Activated naive CD4-positive, alpha-beta T cell (primary cell): Measurements from ENCODE around the gene CCDC92.

ENCODE experiments used
- DNase-seq, 4 experiments: peaks; one replicate each; lab custom pipeline; 2025; lab: John Stamatoyannopoulos, UW

The CCDC92 gene

DNA sequence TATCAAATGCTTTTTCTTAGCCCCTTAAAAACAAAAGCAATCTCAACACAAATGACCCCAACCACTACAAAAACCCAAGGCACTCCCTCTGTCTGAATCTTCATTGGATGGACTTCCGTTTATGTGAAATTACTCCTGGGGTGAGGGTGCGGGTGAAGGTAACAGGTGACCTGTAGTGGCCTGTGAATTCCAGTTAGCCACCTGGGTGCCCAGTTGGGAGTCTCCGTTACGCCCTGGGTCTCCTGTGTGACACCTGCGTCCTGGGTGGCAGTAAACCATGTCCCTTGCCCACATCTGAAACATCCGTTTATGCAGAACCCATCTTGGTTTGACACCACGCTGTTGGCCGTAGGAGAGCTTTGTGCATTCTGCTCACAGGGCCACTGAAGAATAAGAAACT lies 62.6 kb downstream of the CCDC92 start:
- no peak for DNase-seq

DNA sequence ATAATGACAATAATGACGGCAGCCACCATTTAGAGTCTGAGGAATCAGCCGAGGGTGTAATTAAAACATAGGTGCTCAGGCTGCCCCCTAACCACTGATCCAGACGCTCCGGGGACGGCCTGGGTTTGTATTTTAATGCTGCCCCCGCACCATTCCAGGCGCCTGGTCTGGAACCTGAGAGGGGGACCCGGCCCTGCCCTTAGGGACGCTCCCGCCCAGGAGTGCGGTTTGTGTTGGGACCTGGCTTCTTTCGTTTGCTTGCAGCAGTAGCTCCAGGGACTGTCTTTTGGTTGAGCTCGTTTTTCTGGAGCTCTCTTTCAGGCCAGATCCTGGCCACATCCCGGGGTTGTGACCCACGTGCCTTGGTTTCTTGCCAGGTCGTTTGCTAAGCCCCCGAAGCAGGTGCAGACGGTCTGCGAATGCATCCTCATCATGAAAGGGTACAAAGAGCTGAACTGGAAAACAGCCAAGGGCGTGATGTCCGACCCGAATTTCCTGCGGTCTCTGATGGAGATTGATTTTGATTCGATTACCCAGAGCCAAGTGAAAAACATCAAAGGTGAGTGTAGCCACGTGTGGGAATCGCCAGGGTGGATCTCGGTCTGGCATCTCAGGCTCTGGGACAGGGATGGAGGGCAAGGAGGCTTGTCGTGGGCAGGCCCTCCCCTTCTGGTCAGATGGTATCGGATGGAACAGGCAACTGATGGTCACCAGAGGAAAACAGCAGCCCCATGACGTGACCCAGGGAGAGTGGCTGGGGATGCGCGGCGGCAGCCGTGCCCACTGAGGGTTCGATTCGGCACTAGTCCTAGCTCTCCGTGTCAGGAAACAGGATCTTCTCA lies 63.5 kb downstream of the CCDC92 start:
- DNase-seq: no peak

DNA sequence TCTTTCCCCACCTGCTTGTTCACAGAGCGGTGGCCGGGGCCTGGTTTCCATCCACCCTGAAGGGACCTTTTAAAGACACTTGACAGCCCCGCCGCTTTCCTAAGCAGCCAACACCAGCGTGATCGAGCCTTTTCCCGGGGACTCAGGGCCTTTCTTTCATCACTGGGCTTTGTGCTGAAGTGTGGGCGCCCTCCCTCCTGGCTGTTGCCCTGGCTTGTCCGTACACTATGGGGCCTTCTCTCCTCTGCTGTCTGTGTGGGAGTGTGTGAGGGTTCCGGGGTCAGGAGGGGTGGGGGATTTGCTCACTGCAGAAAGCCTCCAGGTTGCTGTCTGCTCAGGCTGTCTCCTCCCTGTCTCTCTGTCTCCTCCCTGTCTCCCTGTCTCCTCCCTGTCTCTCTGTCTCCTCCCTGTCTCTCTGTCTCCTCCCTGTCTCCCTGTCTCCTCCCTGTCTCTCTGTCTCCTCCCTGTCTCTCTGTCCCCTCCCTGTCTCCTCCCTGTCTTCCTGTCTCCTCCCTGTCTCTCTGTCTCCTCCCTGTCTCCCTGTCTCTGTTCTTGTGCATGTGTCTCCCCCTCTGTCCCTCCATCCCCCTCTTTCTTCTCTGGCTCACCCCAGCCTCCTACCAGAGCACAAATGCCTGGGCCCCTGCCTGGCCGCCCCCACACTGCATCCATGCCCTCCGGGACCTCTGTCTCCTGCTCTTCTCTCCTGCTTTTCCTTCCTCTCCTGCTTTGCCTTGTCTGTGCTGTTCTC lies 64.7 kb downstream of the CCDC92 start:
- no peak for DNase-seq

DNA sequence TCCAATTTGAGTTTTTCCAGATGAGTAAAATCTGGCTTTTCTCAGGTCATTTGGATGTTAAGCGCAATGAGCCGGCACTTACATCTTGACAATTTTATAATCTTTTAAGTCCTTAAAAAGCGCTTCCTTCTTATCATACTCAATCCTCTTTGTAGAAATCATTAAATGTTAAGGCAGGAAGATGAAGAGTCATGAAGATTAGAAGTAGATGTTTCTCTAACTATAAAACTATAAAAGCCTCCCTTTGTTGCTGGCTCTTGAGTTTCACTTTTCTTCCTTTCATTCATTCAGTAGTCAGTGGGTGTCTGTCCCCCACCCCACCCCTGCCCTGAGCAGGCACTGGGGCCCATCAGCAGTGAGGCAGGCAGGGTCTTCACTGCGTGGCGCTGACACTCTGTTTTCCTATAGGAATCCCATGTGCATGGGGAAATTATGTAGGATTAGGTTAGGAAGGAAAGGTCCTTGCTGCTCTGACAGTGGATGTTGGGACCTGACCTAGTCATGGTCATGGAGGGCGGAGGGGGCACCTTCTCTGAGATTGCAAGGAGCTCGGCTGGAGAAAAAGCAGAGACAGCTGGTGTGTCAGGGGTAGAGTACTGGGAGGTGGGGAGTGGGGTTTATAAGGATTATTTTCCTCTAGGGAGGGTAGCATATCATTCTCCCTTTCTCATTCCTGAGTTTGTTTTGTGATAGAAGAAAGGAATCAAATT lies 65.8 kb downstream of the CCDC92 start:
- DNase-seq: no peak

DNA sequence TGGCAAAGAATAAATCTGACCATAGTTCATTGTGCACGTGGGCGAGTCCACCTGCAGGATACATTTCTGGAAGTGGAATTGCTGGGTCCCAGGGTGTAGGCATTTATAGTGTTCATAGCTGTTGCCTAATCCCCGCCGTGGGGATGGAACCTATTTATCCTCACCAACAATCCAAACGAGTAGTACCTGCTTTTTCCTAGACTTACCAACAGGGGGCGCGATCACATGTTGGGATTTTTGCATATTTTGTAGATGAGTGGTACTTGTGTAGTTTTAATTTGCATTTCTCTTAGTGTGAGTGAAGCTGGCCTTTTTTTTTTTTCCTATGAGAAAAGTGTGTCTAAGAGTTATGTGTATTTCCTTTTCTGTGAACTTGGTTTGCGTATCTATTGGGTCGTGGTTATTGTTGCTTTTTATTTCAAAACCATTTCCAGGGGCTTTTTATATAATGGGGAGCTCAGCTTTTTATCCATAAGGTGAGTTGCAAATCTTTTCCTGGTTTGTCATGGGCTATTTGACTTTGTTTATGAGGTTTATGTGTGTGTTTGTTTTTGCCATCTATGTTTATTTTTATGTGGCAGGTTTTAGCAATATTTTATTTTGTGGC lies 67.2 kb downstream of the CCDC92 start:
- DNase-seq: peak; percentile 9 to 49 (median 28)

- DNase-seq: no peak
Measured at GRCh38 chr12:123903301-123904065, 69.1 kb downstream of the CCDC92 start.

- no peak for DNase-seq
Measured at GRCh38 chr12:123902821-123903220, 69.8 kb downstream of the CCDC92 start.

- DNase-seq: no peak
Measured at GRCh38 chr12:123900871-123901376, 71.7 kb downstream of the CCDC92 start.

GRCh38 chr12:123899368-123899767 lies 73.3 kb downstream of the CCDC92 start:
- DNase-seq: no peak

GRCh38 chr12:123898673-123899072 lies 74.0 kb downstream of the CCDC92 start:
- DNase-seq: no peak

DNA sequence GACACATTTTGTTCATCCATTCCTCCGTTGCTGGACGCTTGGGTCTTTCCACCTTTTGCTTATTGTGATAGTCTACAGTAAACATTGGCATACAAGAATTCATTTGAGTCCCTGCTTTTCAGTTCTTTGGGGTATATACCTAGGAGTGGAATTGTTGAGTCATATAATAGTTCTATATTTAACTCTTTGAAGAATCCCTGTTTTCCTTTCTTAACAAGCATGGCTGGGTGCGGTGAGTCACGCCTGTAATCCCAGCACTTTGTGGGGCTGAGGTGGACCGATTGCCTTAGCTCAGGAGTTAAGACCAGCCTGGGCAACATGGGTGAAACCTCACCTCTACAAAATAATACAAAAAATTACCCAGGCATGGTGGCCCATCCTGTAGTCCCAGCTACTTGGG lies 75.4 kb downstream of the CCDC92 start:
- DNase-seq: no peak

DNA sequence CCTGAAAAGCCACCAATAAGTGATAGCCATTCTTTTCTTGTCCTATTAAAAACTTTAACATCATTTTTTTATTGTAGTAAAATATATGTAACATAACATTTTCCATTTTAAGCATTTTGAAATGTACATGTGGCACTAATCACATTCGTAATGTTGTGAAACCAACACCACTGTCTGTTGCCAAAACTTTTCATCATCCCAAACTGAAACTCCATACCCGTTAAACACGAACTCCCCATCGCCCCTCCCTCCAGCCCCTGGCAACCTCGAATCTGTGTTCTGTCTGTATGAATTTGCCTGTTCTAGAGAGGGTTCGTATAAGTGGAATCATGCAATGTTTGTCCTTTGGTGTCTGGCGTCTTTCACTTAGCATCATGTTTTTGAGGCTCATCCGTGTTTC lies 75.9 kb downstream of the CCDC92 start:
- no peak for DNase-seq

- DNase-seq: no peak
Measured at GRCh38 chr12:123895451-123895850, 77.2 kb downstream of the CCDC92 start.

DNA sequence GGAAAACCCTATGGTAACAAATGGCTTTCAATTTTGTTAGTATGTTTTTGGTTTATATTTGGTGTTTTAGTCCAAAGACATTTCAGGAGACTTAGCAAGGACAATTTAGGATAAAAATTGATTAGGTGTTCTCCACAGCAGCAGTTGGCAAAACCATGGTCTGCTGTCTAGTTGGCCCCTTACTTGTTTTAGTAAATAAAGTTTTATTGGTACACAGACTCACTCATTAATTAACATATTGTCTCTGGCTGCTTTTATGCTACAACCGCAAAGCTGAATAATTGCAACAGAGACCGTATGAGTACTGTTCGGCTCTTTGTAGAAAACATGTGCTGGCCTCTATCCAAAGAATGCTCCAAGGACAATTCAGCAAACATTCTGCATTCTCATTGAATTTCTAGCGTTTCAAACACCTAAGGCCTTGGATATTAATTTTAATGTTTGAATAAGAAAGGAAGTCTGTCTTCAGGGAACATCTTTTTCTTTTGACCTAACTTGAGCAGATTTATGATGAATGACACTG lies 77.7 kb downstream of the CCDC92 start:
- no peak for DNase-seq

DNA sequence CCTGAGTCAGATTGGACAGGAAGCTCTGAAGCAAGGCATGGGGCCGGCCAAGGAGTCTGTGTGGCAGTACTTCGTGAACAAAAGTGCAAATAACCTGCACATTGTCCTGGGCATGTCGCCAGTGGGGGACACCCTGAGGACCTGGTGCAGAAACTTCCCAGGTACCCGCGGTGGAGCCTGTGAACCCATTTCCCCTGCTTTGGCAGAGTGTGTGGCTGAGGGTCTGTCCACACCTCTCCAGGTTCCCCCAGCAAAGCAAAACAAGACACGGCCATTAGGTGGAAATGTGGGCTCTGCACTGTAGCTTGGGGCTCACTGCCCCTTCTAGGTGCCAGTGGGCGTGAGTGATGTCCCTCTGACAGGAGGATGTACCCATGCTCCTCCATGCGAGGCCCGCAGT lies 79.4 kb downstream of the CCDC92 start:
- no peak for DNase-seq

DNA sequence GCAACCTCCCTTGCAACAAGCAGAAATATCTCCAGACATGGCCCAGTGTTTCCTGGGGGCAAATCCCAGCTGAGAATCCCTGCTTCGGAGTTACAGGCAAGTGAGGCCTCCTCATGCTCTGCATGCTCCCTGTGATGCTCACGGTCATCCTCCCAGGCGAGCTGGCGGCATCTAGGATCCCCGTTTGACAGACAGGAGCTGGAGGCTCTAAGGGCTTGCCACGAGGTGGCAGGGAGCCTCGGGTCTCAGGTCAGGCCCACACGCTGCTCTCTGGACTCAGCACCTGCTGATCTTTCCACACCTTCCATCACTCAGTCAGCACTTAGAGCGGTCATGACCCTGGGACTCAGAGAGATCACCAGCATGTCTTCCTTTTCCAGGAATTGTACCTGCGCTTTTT lies 79.8 kb downstream of the CCDC92 start:
- no peak for DNase-seq

DNA sequence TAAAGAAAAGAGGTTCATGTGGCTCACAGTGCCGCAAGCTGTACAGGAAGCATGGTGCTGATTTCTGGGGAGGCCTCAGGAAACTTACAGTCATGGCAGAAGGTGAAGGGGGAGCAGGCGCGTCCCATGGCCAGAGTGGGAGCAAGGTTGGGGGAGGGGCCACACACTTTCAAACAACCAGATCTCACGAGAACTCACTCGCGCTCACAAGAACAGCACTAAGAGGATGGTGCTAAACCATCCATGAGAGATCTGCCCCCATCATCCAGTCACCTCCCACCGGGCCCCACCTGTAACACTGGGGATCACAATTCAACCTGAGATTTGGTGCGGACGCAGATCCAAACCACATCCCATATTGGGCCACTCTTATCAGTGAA lies 80.5 kb downstream of the CCDC92 start:
- DNase-seq: no peak

- no peak for DNase-seq
Measured at GRCh38 chr12:123891516-123892179, 81.0 kb downstream of the CCDC92 start.

DNA sequence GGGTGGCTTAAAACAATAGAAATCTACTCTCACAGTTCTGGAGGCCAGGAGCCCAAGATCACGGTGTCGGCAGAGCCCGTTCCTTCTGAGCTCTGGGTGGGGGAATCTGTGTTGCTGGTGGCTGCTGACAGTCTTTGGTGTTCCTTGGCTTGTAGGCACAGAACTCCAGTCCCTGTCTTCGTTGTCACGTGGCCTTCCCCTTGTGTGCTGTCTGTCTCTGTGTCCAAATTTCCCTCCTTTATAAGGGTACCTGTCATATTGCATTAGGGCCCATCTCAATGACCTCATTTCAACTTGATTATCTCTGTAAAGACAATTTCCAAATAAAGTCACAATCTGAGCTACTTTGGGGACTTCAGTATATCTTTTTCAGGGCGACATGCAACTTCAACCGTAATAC lies 81.6 kb downstream of the CCDC92 start:
- no peak for DNase-seq

DNA sequence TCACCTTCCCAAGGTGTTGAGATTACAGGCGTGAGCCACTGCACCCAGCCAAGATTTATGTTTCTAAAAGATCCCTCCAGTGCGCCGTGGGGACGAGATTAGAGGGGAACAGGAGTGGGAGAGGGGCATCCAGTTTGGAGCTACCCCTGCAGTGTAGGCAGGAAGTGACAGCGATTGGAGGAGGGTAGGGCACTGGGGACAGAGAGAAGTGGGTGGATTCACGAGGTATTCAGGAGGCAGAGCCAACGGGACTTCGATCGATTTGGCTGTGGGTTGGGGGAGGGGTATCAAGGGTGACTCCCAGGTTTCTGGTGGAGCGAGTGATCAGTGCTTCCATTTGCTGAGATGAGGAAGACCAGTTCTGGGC lies 82.1 kb downstream of the CCDC92 start:
- DNase-seq: no peak
